ENCODE data around the gene ABRAXAS1. TPM values are rescaled to one million over a fixed set of nuclear protein-coding genes. Genes with fewer than 3 reads are reported as not detected.

The ABRAXAS1 gene
- polyA plus RNA-seq, 1 donor (not counting 4 experiments of a cell fraction or from before 2014, with no cell fraction given): 9.4 TPM

DNA sequence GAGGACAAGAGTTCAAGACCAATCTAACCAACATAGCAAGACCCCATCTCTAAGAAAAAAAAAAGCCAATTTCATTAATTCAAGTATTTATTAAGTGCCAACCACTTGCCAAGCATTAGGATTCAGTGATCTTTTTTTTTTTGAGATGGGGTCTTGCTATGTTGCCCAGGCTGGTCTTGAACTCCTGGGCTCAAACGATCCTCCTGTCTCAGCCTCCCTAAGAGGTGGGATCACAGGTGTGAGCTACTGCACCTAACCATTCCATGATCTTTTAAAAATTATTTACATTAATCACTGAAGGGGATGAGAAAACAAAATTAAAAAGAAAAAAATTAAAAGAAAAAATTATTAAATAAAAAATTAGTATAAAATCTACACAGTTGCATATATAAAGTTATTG is 53.7 kb downstream of the ABRAXAS1 start:
- H3K9ac ChIP-seq (ENCODE audit: control insufficient read depth, extremely low read depth, insufficient read depth, low read length): no peak overlapping the region
- no peaks in the 10 kb centered on the region for H3K27me3 ChIP-seq (ENCODE audit: control insufficient read depth, extremely low read depth, insufficient read depth, low read length)
- no peaks in the 10 kb centered on the region for H3K9me3 ChIP-seq (ENCODE audit: control insufficient read depth, low read depth, low read length)
- TF ChIP-seq, protein P1, sequence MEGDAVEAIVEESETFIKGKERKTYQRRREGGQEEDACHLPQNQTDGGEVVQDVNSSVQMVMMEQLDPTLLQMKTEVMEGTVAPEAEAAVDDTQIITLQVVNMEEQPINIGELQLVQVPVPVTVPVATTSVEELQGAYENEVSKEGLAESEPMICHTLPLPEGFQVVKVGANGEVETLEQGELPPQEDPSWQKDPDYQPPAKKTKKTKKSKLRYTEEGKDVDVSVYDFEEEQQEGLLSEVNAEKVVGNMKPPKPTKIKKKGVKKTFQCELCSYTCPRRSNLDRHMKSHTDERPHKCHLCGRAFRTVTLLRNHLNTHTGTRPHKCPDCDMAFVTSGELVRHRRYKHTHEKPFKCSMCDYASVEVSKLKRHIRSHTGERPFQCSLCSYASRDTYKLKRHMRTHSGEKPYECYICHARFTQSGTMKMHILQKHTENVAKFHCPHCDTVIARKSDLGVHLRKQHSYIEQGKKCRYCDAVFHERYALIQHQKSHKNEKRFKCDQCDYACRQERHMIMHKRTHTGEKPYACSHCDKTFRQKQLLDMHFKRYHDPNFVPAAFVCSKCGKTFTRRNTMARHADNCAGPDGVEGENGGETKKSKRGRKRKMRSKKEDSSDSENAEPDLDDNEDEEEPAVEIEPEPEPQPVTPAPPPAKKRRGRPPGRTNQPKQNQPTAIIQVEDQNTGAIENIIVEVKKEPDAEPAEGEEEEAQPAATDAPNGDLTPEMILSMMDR (optimal IDR thresholded peaks at IDR 0.05 in 1 of 3, IDR thresholded peaks at IDR 0.05 in 1 of 3, conservative IDR thresholded peaks at IDR 0.05 in 1 of 3; ENCODE audit: extremely low read depth in 1 of 3, insufficient read depth in 2 of 3, low read length in 3 of 3): no peak
- TF ChIP-seq EZH2 (IDR thresholded peaks at IDR 0.05; ENCODE audit: low read length): no peak
- H2AFZ ChIP-seq (ENCODE audit: control insufficient read depth, low read length): no peak overlapping the region
- no peaks in the 10 kb centered on the region for H3K4me1 ChIP-seq (ENCODE audit: control insufficient read depth, extremely low read depth, insufficient read depth, low read length)
- dilution Hi-C loops (cut with MboI; ENCODE audit: extremely low pct_ligation_motif_present, low sequenced_read_pairs): no loop called here
- no peaks in the 10 kb centered on the region for H3K79me2 ChIP-seq (ENCODE audit: control insufficient read depth, insufficient read depth, low read length)
- no peak overlapping the region for H3K4me3 ChIP-seq (ENCODE audit: control insufficient read depth in 2 of 3, extremely low read depth in 1 of 3, insufficient read depth in 2 of 3, low read depth in 1 of 3, low read length in 3 of 3)
- H3K36me3 ChIP-seq (ENCODE audit: control insufficient read depth in 2 of 2, extremely low read depth in 1 of 2, insufficient read depth in 2 of 2, low read length in 2 of 2): no peaks in the 10 kb centered on the region
- H3K27ac ChIP-seq (ENCODE audit: control insufficient read depth, insufficient read depth, low read length): no peak overlapping the region
- FAIRE-seq: no peak
- no peaks in the 10 kb centered on the region for H3K9me1 ChIP-seq (ENCODE audit: control insufficient read depth, extremely low read depth, insufficient read depth, low read length)
- no peaks in the 10 kb centered on the region for H4K20me1 ChIP-seq (ENCODE audit: control insufficient read depth, extremely low read depth, insufficient read depth, low read length)
- DNase-seq (ENCODE audit: low read depth, low spot score): no peak
- no peak overlapping the region for H3K4me2 ChIP-seq (ENCODE audit: control insufficient read depth, extremely low read depth, insufficient read depth, low read depth, low read length)

DNA sequence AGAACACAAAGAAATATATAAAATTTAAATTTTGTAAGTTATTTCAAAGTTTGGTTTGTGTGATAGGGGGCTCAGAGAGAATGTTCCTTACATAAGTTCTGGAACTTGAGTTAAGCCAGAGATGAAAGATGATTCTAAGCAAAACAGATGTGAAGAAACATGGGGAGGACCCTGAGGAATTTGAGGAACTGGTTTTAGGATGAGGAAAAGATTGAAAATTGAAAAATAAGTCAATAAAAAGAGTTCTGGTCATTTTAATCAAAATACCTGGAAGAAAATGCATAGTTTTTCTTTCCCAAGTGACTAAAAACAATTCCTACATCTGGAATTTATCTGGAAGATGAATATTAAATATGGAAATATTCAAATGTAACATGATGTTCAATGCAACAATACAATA is 66.7 kb downstream of the ABRAXAS1 start:
- Histone ChIP-seq H4K20me1 (ENCODE audit: control insufficient read depth, extremely low read depth, insufficient read depth, low read length) (no peaks in the 10 kb centered on the region), H2AFZ (ENCODE audit: control insufficient read depth, low read length) (no peak overlapping the region), H3K9ac (ENCODE audit: control insufficient read depth, extremely low read depth, insufficient read depth, low read length) (no peak overlapping the region), H3K79me2 (ENCODE audit: control insufficient read depth, insufficient read depth, low read length) (no peaks in the 10 kb centered on the region), H3K27me3 (ENCODE audit: control insufficient read depth, extremely low read depth, insufficient read depth, low read length) (no peaks in the 10 kb centered on the region), H3K36me3 (ENCODE audit: control insufficient read depth in 2 of 2, extremely low read depth in 1 of 2, insufficient read depth in 2 of 2, low read length in 2 of 2) (peaks cover 3 to 8% of the 10 kb centered on the region in 2 experiments), H3K4me1 (ENCODE audit: control insufficient read depth, extremely low read depth, insufficient read depth, low read length) (no peaks in the 10 kb centered on the region), H3K27ac (ENCODE audit: control insufficient read depth, insufficient read depth, low read length) (no peak overlapping the region), H3K9me3 (ENCODE audit: control insufficient read depth, low read depth, low read length) (no peaks in the 10 kb centered on the region), H3K4me2 (ENCODE audit: control insufficient read depth, extremely low read depth, insufficient read depth, low read depth, low read length) (no peak overlapping the region), H3K4me3 (ENCODE audit: control insufficient read depth in 2 of 3, extremely low read depth in 1 of 3, insufficient read depth in 2 of 3, low read depth in 1 of 3, low read length in 3 of 3) (no peak overlapping the region), H3K9me1 (ENCODE audit: control insufficient read depth, extremely low read depth, insufficient read depth, low read length) (no peaks in the 10 kb centered on the region)
- TF ChIP-seq EZH2 (IDR thresholded peaks at IDR 0.05; ENCODE audit: low read length): no peak
- TF ChIP-seq, protein P1 (optimal IDR thresholded peaks at IDR 0.05 in 1 of 3, IDR thresholded peaks at IDR 0.05 in 1 of 3, conservative IDR thresholded peaks at IDR 0.05 in 1 of 3; ENCODE audit: extremely low read depth in 1 of 3, insufficient read depth in 2 of 3, low read length in 3 of 3): no peak
- dilution Hi-C loops (cut with MboI; ENCODE audit: extremely low pct_ligation_motif_present, low sequenced_read_pairs): no loop called here
- no peak for FAIRE-seq
- no peak for DNase-seq (ENCODE audit: low read depth, low spot score)

Measured in keratinocyte (primary cell).